ENCODE measurements around the gene TMEM61.

- TF ChIP-seq CTCF (IDR thresholded peaks at IDR 0.05; ENCODE audit: low read length) (no peak), EZH2 (optimal IDR thresholded peaks at IDR 0.05; ENCODE audit: low read depth, low read length) (no peak)
Measured at GRCh38 chr1:55038552-55038838, 58.1 kb downstream of the TMEM61 start.
